ENCODE measurements around the gene TAF11. TPM values are rescaled to one million over a fixed set of nuclear protein-coding genes. Genes with fewer than 3 reads are reported as not detected.

TAF11 gene
- total RNA-seq, 1 experiment from 2014 or later, result 44.1 TPM

Other genes with a start within 250 kb of the TAF11 start
- 60.4 to 75.5 TPM (median 63.9 TPM) in 3 replicates for gene ILRUN, start 191.3 kb downstream of the TAF11 start, total RNA-seq (2021)
- 182 to 194 TPM (median 191 TPM) in 3 replicates for gene SNRPC, start 130.5 kb downstream of the TAF11 start, total RNA-seq (2021)
- gene BLTP3A, start 96.0 kb downstream of the TAF11 start, total RNA-seq (2021), result 17.2 to 18.7 TPM (median 17.8 TPM) in 3 replicates
- gene ANKS1A, start 1.2 kb upstream of the TAF11 start, total RNA-seq (2021), result 32.7 to 35.0 TPM (median 32.7 TPM) in 3 replicates